ENCODE results near the gene GREB1L.

GRCh38 chr18:21344860-21345259 lies 102.8 kb downstream of the GREB1L start:
- TF ChIP-seq CTCF (IDR thresholded peaks at IDR 0.05; ENCODE audit: low read length) = no peak
- TF ChIP-seq EZH2 (optimal IDR thresholded peaks at IDR 0.05; ENCODE audit: low read depth, low read length) = no peak
- no peak for TF ChIP-seq EZH2phosphoT487 (IDR thresholded peaks at IDR 0.05; ENCODE audit: low read length)
